Ascending aorta (tissue), 2 donors: Measurements from ENCODE around the gene MRAP. TPM values are rescaled to one million over a fixed set of nuclear protein-coding genes. Genes with fewer than 3 reads are reported as not detected.

Source experiments
- DNase-seq, 2 donors: peaks; one replicate each; pipeline ENCODE4 v3.0.0-alpha.2; 2019; ENCODE audit warnings: low spot score in 2 of 2
- H3K27ac ChIP-seq, 2 donors: fragments of 200-600 bp; sonication (generic); one replicate each; pipeline ENCODE4 v1.5.1; 2016 to 2017; ENCODE audit warnings: mild to moderate bottlenecking in 1 of 2
- H3K27me3 ChIP-seq: fragments of 200-600 bp; sonication (generic); one replicate; pipeline ENCODE4 v1.5.1; 2017
- H3K36me3 ChIP-seq, 2 donors: fragments of 200-600 bp; sonication (generic); one replicate each; pipeline ENCODE4 v1.5.1; 2016
- H3K4me1 ChIP-seq, 2 donors: fragments of 200-600 bp; sonication (generic); one replicate each; pipeline ENCODE4 v1.5.1; 2016 to 2017; ENCODE audit warnings: mild to moderate bottlenecking in 1 of 2
- H3K4me3 ChIP-seq, 2 donors: fragments of 200-600 bp; sonication (generic); one replicate each; pipeline ENCODE4 v1.5.1; 2016 to 2017; ENCODE audit warnings: mild to moderate bottlenecking in 1 of 2
- H3K9me3 ChIP-seq, 2 donors: fragments of 200-600 bp; sonication (generic); one replicate each; pipeline ENCODE4 v1.5.1; 2016
- intact Hi-C: fragments of 100-400 bp; cut with DNase I; formaldehyde crosslinking; loops from one replicate; pipeline ENCODE4 v1.15.1; 2023
- total RNA-seq: library from RNA; depleted of rRNA; stranded (reverse); fragments of >200 nt; gene quantifications from one replicate; pipeline ENCODE4 v1.1.0, GENCODE V29; 2016
- TF ChIP-seq, protein P1 (sequence below), 3 experiments: fragments of 200-600 bp in 2 of 3; fragments of 450-650 bp in 1 of 3; sonication (generic) in 2 of 3; IDR thresholded peaks; one replicate each; pipeline ENCODE4 v1.5.1; 2016 to 2019; ENCODE audit warnings: antibody characterized with exemption in 3 of 3, mild to moderate bottlenecking in 1 of 3, moderate library complexity in 1 of 3

Gene MRAP
- total RNA-seq, 1 donor from 2014 or later = not detected

DNA sequence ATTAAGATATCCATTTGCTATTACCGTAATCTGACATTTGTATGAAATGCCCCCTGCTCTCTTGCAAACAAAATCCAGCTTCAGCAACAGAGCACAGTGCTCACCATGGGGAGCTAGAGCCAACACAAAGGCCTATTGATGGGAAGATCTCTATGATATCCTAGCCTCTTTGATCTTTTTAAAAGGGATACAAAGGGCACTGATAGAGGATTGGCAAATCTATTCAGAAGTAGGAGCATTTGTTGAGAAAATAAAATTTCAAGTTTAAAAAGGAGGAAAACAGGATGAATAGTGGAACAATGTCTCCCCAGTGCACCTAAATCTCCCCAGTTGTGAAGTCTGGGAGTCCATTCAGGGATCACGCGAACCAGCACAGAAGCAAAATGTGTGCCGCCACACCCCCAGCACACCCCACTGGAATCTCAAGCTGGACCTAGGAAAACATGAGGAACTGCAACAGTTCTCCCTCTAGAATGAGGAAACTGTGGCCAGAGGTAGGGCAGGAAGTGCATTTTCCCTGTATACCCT is 32.2 kb downstream of the MRAP start:
- H3K4me1 ChIP-seq = peaks cover 15 to 20% of the 10 kb centered on the region in 2 donors
- TF ChIP-seq, protein P1, sequence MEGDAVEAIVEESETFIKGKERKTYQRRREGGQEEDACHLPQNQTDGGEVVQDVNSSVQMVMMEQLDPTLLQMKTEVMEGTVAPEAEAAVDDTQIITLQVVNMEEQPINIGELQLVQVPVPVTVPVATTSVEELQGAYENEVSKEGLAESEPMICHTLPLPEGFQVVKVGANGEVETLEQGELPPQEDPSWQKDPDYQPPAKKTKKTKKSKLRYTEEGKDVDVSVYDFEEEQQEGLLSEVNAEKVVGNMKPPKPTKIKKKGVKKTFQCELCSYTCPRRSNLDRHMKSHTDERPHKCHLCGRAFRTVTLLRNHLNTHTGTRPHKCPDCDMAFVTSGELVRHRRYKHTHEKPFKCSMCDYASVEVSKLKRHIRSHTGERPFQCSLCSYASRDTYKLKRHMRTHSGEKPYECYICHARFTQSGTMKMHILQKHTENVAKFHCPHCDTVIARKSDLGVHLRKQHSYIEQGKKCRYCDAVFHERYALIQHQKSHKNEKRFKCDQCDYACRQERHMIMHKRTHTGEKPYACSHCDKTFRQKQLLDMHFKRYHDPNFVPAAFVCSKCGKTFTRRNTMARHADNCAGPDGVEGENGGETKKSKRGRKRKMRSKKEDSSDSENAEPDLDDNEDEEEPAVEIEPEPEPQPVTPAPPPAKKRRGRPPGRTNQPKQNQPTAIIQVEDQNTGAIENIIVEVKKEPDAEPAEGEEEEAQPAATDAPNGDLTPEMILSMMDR (IDR thresholded peaks at IDR 0.05) = no peak
- intact Hi-C loops = no loop called here
- no peak for DNase-seq
- H3K27ac ChIP-seq = peak overlapping the region; percentile 4 to 81
- H3K9me3 ChIP-seq = no peaks in the 10 kb centered on the region
- H3K27me3 ChIP-seq = no peaks in the 10 kb centered on the region
- H3K4me3 ChIP-seq = no peak overlapping the region
- peaks cover 51 to 58% of the 10 kb centered on the region in 2 donors for H3K36me3 ChIP-seq

DNA sequence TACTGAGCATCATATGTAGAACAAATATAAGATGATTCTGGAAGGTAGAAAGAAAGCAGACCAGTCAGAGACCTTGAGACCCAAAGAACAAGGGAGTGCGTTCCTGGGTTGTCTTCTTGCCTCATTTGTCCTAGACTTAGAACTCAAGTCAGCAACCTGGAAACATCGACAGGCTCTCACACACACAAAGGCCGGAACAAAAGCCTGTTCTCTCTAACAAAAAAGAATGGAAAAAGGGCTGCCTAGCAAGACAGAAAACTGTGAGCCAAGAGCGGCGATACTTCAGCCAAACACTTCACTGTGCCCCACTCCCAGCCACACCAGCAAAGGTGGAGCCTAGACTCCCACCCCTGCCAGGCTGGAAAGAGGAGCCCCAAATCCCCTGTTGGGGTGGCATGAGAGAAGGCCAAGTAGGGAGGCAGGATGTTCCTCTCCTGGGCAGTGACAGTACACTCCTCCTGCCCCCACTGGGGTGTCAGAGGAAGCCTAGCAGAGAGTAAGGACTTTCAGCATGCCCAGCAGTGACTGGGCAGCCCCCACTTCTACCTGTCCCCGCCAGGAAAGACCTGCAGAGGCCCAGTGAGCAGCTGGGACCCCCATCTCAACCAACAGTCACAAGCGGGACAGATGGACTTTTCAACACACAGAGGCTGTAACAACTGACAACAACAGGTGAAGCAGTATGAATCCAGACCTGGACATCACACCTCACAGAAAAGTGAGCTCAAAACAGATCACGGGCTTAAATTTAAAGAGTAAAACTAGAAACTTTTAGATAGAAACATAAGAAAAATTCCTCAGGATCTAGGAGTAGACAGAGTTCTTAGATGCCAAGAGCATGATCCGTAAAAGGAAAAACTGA is 33.0 kb downstream of the MRAP start:
- DNase-seq = no peak
- Histone ChIP-seq H3K27ac (peak overlapping the region; percentile 4 to 81), H3K36me3 (peaks cover 57 to 58% of the 10 kb centered on the region in 2 donors), H3K27me3 (no peaks in the 10 kb centered on the region), H3K4me1 (peaks cover 15 to 20% of the 10 kb centered on the region in 2 donors), H3K4me3 (no peak overlapping the region), H3K9me3 (no peaks in the 10 kb centered on the region)
- intact Hi-C loops = no loop called here
- TF ChIP-seq, protein P1 (IDR thresholded peaks at IDR 0.05) = no peak

DNA sequence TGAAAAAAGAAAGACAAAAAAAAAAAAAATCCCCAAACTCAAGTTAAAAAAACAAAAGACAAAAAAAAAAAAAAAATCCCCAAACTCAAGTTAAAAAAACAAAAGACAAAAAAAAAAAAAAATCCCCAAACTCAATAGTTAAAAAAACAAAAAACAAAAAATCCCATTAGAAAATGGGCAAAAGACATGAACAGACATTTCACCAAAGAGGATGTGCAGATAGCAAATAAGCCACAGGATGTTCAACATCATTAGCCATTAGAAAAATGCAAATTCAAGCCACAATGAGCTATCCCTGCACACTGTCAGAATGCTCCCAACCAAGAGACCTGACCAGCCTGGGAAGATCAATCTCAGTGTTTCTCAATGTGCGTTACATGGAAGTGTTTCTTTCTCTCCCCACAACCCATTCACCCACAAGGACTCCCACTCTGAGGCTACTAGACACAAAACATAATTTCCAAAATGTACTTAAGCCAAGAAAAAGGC is 33.9 kb downstream of the MRAP start:
- DNase-seq = no peak
- Histone ChIP-seq H3K27me3 (no peaks in the 10 kb centered on the region), H3K4me3 (no peak overlapping the region), H3K27ac (no peak overlapping the region), H3K36me3 (peaks cover 65 to 66% of the 10 kb centered on the region in 2 donors), H3K4me1 (peaks cover 15 to 20% of the 10 kb centered on the region in 2 donors), H3K9me3 (no peaks in the 10 kb centered on the region)
- intact Hi-C loops = no loop called here
- TF ChIP-seq, protein P1 (IDR thresholded peaks at IDR 0.05) = no peak

DNA sequence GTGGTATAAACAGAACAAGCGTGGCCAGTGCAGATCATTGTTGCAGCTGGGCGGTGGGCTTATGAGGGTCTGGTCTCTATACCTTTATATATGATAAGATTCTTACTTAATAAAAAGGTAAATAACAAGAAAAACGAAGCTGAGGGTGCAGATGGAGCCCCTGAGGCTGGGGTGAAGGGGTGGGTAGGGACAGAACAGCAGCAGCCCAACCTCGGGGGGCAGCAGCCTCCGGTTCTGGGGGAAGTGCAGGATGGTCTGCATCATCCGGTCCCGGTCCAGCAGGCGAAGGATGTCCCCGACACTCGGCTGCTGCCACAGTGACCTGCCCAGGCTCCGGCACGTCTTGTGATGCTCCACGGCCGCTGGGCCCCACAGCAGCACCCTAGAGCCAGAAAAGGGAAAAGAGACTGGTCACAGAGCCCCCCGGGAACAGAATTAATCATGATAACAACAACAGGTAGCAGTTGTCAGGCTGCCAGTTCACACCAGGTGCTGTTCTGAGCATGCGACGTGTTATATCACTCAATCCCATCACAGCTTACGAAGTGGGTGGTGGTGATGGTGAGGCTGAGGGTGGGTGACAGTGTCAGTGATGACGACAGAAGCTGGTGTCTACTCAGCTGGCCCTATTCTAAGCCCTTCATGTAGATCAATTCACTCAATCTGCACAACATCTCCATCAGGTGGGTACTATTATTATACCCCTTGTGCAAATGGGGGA is 35.5 kb downstream of the MRAP start:
- Histone ChIP-seq H3K27me3 (no peaks in the 10 kb centered on the region), H3K36me3 (peaks cover 81 to 82% of the 10 kb centered on the region in 2 donors), H3K27ac (no peak overlapping the region), H3K4me3 (no peak overlapping the region), H3K9me3 (no peaks in the 10 kb centered on the region), H3K4me1 (peaks cover 4 to 7% of the 10 kb centered on the region in 2 donors)
- intact Hi-C loops = no loop called here
- TF ChIP-seq, protein P1 (IDR thresholded peaks at IDR 0.05) = no peak
- no peak for DNase-seq

DNA sequence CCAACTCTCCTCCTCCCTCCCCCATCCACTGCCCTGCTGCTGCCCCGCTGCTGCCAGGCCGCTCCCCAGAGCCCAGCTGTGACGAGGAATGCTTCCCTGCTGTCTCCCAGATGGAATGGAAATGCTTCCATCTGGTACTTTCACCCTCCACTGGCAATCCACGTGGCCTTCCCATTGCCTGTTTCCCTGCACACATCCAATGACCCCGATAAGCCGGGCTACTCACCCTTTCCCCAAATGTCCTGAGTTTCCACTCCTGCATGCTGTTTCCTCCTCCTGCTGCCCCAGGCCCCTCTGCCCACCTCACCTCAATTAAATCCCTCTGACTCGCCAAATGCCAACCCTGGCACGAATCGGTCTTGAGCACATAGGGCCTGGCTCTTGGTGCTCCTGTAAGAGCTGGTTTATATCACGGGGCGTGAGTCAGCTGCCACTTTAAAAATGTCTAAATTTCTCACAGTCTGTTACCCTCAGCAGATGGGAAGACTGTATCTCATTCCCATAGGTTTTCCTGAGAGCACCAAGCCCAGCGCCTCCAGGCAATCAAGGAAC is 36.4 kb downstream of the MRAP start:
- no peak for DNase-seq
- Histone ChIP-seq H3K27me3 (no peaks in the 10 kb centered on the region), H3K36me3 (peaks cover 90% of the 10 kb centered on the region in 2 donors), H3K9me3 (no peaks in the 10 kb centered on the region), H3K27ac (no peak overlapping the region), H3K4me1 (no peaks in the 10 kb centered on the region), H3K4me3 (no peak overlapping the region)
- intact Hi-C loops = no loop called here
- TF ChIP-seq, protein P1 (IDR thresholded peaks at IDR 0.05) = no peak
